DND-41 (cell line): ENCODE data around the gene SHD.
A peak's percentile ranks its signal among the peaks of the same experiment; 100 is the strongest.

Experiments used
- ATAC-seq: fragments of 200-7000 bp; cut with Tn5 transposase; 3 replicates; pipeline ENCODE4 v1.9.1; 2021; ENCODE audit warnings: low read depth; ENCODE audit not compliant: insufficient read depth
- DNase-seq: peaks from one replicate; pipeline ENCODE4 v3.0.0-alpha.2; 2020
- H2AFZ ChIP-seq: 2 replicates; pipeline ENCODE4 v1.6.0; 2012; ENCODE audit warnings: low read depth, low read length
- H3K27ac ChIP-seq: 2 replicates; pipeline ENCODE4 v1.5.1; 2012; ENCODE audit warnings: low read length, inconsistent platforms
- H3K27me3 ChIP-seq: fragments of 200-600 bp; sonication (generic); 2 replicates; pipeline ENCODE4 v1.6.0; 2012; ENCODE audit warnings: low read length, mild to moderate bottlenecking, inconsistent platforms; ENCODE audit not compliant: insufficient read depth, poor library complexity
- H3K36me3 ChIP-seq: 2 replicates; pipeline ENCODE4 v1.5.1; 2012; ENCODE audit warnings: low read length, inconsistent platforms; ENCODE audit not compliant: insufficient read depth
- H3K4me1 ChIP-seq: 2 replicates; pipeline ENCODE4 v1.5.1; 2012; ENCODE audit warnings: mild to moderate bottlenecking, low read length; ENCODE audit not compliant: insufficient read depth
- H3K4me2 ChIP-seq: 2 replicates; pipeline ENCODE4 v1.6.0; 2012; ENCODE audit warnings: mild to moderate bottlenecking, moderate library complexity, low read length, inconsistent platforms; ENCODE audit not compliant: insufficient read depth
- H3K4me3 ChIP-seq, 2 experiments: fragments of 200-600 bp in 1 of 2; shearing (Covaris generic) in 1 of 2; 2 replicates each; pipeline ENCODE4 v1.5.1; 2012 to 2016; ENCODE audit warnings: inconsistent platforms in 2 of 2, low read length in 2 of 2, mild to moderate bottlenecking in 2 of 2, low read depth in 1 of 2, moderate library complexity in 1 of 2
- H3K79me2 ChIP-seq: 2 replicates; pipeline ENCODE4 v1.6.0; 2012; ENCODE audit warnings: low read length, inconsistent platforms; ENCODE audit not compliant: insufficient read depth
- H3K9ac ChIP-seq: 2 replicates; pipeline ENCODE4 v1.6.0; 2012; ENCODE audit warnings: low read depth, mild to moderate bottlenecking, inconsistent platforms, low read length, moderate library complexity
- H3K9me3 ChIP-seq: 2 replicates; pipeline ENCODE4 v1.5.1; 2012; ENCODE audit warnings: low read length, moderate library complexity, mild to moderate bottlenecking, inconsistent platforms; ENCODE audit not compliant: insufficient read depth, severe bottlenecking
- H4K20me1 ChIP-seq: 2 replicates; pipeline ENCODE4 v1.6.0; 2012; ENCODE audit warnings: low read length; ENCODE audit not compliant: insufficient read depth
- CTCF ChIP-seq: IDR thresholded peaks from 2 replicates; pipeline ENCODE4 v1.5.1; 2012; ENCODE audit warnings: borderline replicate concordance, low read length, moderate library complexity, mild to moderate bottlenecking; ENCODE audit not compliant: poor library complexity, severe bottlenecking; ENCODE audit errors: extremely low read depth
- EZH2 ChIP-seq: IDR thresholded peaks from 3 replicates; pipeline ENCODE4 v1.6.1; 2012; ENCODE audit warnings: borderline replicate concordance, low read depth, mild to moderate bottlenecking, moderate library complexity, low read length, inconsistent platforms; ENCODE audit not compliant: severe bottlenecking

The SHD gene

GRCh38 chr19:4334929-4335570, 56.0 kb downstream of the SHD start:
- Histone ChIP-seq H3K4me2 (no peak overlapping the region), H4K20me1 (no peaks in the 10 kb centered on the region), H3K79me2 (no peaks in the 10 kb centered on the region), H3K27me3 (no peaks in the 10 kb centered on the region), H3K36me3 (no peaks in the 10 kb centered on the region), H3K4me1 (peaks cover 14% of the 10 kb centered on the region), H2AFZ (no peak overlapping the region), H3K9ac (no peak overlapping the region), H3K4me3 (no peak overlapping the region), H3K9me3 (no peaks in the 10 kb centered on the region), H3K27ac (no peak overlapping the region)
- no peak for DNase-seq
- TF ChIP-seq CTCF: no peak
- no peak for TF ChIP-seq EZH2
- no peak for ATAC-seq

- Histone ChIP-seq H3K4me3 (peak overlapping the region in 1 of 2 experiments; percentile 29; a peak in 2 of 4 replicates), H3K36me3 (no peaks in the 10 kb centered on the region), H4K20me1 (no peaks in the 10 kb centered on the region), H3K27ac (peak overlapping the region; percentile 5; the same call in 1 of the 2 replicates), H3K9me3 (no peaks in the 10 kb centered on the region), H3K79me2 (no peaks in the 10 kb centered on the region), H3K4me2 (peak overlapping the region; percentile 56), H3K4me1 (peaks cover 22% of the 10 kb centered on the region), H2AFZ (peak overlapping the region; percentile 77), H3K27me3 (no peaks in the 10 kb centered on the region), H3K9ac (peak overlapping the region; percentile 42)
- TF ChIP-seq EZH2 (no peak), CTCF (no peak)
- no peak for DNase-seq
- no peak for ATAC-seq
These were observed 58.9 kb downstream of the SHD start for GRCh38 chr19:4337906-4338440.

GRCh38 chr19:4338441-4339355, 59.6 kb downstream of the SHD start, which contains the start of gene STAP2:
Gene STAP2, minus strand, starts transcription at chr19:4338827. Its CDS starts 74 bp downstream, at chr19:4338753.
- Histone ChIP-seq H4K20me1 (no peaks in the 10 kb centered on the region), H3K79me2 (no peaks in the 10 kb centered on the region), H3K9me3 (no peaks in the 10 kb centered on the region), H3K4me3 (peak within 1 kb of the TSS in 1 of 2 experiments; percentile 37; a peak in 2 of 4 replicates), H3K4me1 (peaks cover 24% of the 10 kb centered on the region), H3K9ac (peak within 1 kb of the TSS; percentile 42), H3K4me2 (peak within 1 kb of the TSS; percentile 56), H2AFZ (peak within 1 kb of the TSS; percentile 77), H3K27ac (peak within 1 kb of the TSS; percentile 43), H3K36me3 (no peaks in the 10 kb centered on the region), H3K27me3 (no peaks in the 10 kb centered on the region)
- no peak for ATAC-seq
- TF ChIP-seq CTCF (no peak), EZH2 (no peak)
- DNase-seq: peak; percentile 30
